Stimulated activated CD8-positive, alpha-beta memory T cell treated with anti-CD3 and anti-CD28 coated beads, Interleukin-2, amount 100 ng/mL, for 1 hour (primary cell): Measurements from ENCODE around the gene NUP188.
"Not testable (repeated sequence)": the region's sequence is repeated elsewhere in the genome, so short reads cannot be mapped to it uniquely, and the experiment has no call there.

Source experiments
- DNase-seq, 2 donors: peaks; one replicate each; pipeline ENCODE4 v3.0.0-alpha.2; 2020; ENCODE audit warnings: low read depth in 2 of 2

The NUP188 gene

GRCh38 chr9:128945798-128946501 lies 1.5 kb upstream of the NUP188 start:
- DNase-seq, result no peak

GRCh38 chr9:128946571-128947276 lies 775 bp upstream of the NUP188 start:
- no peak for DNase-seq

- DNase-seq, result no peak
These were observed 297 bp upstream of the NUP188 start for GRCh38 chr9:128947277-128947526.

GRCh38 chr9:128961403-128961802 lies 13.9 kb downstream of the NUP188 start:
- DNase-seq, result not testable (repeated sequence)

GRCh38 chr9:128969491-128969890 lies 22.0 kb downstream of the NUP188 start:
- no peak for DNase-seq

- no peak for DNase-seq
These were observed 25.5 kb downstream of the NUP188 start for GRCh38 chr9:128972956-128973355.

GRCh38 chr9:128979111-128979510 lies 31.6 kb downstream of the NUP188 start:
- no peak for DNase-seq

- DNase-seq, result no peak
These were observed 36.0 kb downstream of the NUP188 start for GRCh38 chr9:128983536-128983935.

- no peak for DNase-seq
These were observed 39.2 kb downstream of the NUP188 start for GRCh38 chr9:128986671-128987070.

GRCh38 chr9:128987805-128988204 lies 40.3 kb downstream of the NUP188 start:
- no peak for DNase-seq

GRCh38 chr9:128992995-128993394 lies 45.5 kb downstream of the NUP188 start:
- no peak for DNase-seq

GRCh38 chr9:128995791-128996190 lies 48.3 kb downstream of the NUP188 start:
- DNase-seq, result no peak

GRCh38 chr9:128998462-128998861 lies 51.0 kb downstream of the NUP188 start:
- no peak for DNase-seq

- DNase-seq, result no peak
These were observed 52.2 kb downstream of the NUP188 start for GRCh38 chr9:128999581-129000206.

- DNase-seq, result no peak
These were observed 54.2 kb downstream of the NUP188 start for GRCh38 chr9:129001504-129002325.

- no peak for DNase-seq
These were observed 55.5 kb downstream of the NUP188 start for GRCh38 chr9:129002992-129003391.

GRCh38 chr9:129004173-129004572 lies 56.7 kb downstream of the NUP188 start:
- DNase-seq, result not testable (repeated sequence)

GRCh38 chr9:129005336-129005997 lies 58.0 kb downstream of the NUP188 start:
- DNase-seq, result no peak

GRCh38 chr9:129006328-129007034 lies 59.0 kb downstream of the NUP188 start:
- peak in 1 of 2 donors; percentile 16 for DNase-seq

- DNase-seq, result no peak
These were observed 59.7 kb downstream of the NUP188 start for GRCh38 chr9:129007035-129007765.
